T-helper 2 cell (primary cell): ENCODE data around the gene E2F3.

Experiments used
- DNase-seq, 5 experiments: peaks; one replicate each; pipeline versions ENCODE4 v3.0.0 to v3.0.0-alpha.2; 2012 to 2022

Gene E2F3

DNA sequence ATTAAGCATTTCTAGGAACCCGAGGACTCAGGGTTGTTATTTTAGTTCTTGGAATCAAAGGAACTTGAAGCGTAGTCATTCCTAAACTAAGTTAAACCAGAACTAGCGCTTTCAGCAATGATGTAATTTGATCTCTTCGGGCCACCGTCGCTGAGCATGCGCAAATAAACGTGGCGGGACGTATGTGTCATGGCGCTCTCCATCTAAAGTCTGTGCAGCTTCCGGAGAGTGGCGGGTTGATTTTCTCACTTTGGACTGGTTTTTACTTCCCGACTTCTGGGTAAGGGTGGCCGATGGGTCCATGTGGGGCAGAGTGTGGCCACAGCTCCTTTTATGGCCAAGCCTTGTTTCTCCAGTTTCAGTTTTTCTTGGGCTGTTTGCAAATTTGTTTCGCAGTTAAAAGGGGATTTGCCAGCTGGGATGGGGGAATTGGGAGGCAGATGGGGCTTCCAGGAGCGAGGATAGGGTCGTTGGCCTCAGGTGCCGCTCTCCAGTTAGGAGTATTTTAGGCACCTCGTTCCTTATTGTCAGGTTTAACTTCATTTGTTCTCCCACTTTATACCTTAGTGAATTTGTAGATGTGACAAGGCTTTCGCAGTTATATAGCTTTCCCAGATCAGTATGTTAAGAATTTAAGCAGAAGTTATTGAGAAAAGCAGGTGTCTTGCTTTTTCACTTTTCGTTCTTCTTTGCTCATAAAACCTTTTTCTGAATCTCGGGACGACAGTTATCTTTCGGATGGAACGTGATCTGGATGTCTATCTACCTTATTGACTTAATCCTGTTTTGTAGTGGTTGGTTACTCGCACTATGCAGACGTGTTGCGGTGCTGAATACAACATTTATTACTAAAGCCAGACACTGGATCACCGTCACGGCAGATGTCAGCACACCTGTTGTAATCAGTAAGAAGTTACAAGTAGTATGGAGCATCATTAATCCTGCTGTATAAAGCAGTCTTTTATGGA, 132.9 kb downstream of the E2F3 start, which contains the start of gene CDKAL1:
CDKAL1 (plus strand) TSS at position 163 of the 968 bp plus-strand sequence. CDS start 11,894 bp downstream, outside the sequence.
- DNase-seq = peak; percentile 66 to 96 (median 82)

DNA sequence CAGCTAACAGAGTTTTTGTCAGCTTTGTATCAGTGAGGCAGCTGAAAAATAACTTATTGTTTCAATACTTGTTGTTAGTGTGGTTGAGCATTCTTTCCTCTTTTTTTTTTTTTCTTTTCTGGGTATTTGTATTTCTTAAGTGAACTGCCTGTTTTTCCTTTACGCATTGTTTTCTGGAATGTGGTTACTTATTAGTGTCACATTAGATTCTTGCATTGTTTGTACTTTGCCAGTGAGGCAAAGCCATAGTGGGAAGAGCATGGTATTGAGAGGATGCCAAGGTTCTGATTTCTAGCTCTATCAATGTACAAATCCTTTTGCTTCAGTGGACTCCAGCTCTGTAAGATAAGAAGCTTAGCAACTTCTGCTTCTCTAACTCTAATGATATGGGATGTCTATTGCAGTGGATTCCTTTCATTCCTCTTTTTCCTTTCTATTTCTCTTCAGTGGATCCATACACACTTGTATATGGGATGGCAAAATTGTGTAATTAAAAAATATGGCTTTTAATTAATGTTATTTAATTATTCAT, 136.5 kb downstream of the E2F3 start:
- no peak for DNase-seq

DNA sequence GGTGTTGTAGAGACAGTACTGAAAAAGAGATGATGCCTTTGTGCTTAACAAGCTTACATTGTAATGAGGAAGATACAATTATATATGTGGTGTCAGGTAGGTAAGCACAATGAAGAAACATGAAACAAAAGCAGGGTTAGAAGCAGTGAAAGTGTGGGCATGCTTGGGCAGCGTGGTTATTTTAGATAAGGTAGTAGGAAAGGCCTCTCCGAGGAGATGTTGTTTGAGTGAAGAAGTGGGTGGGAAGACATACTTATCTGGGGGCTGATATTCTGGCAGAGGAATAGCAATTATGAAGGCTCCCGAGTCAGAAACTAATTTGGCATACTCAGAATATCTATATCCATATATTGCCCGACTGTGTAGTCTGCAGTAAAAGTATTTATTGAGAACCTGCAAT, 137.2 kb downstream of the E2F3 start:
- DNase-seq = no peak

- no peak for DNase-seq
Observed at GRCh38 chr6:20539387-20539786, 137.7 kb downstream of the E2F3 start.

DNA sequence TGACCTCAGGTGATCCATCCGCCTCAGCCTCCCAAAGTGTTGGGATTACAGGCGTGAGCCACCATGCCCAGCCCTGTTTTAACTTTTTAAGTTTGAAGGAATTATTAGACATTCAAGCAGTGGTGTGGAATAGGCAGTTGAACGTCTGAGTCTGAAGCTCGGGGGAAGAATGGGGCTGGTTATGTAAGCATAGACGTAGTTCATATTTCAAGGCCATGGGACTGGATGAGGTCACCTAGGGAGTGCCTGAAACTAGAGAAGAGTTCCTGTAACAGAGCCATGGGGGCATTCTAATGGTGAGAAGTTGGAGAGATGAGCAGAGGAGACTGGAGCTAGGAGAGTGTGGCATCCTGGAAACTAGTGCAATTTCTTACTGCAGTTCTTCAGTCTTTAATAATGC, 139.0 kb downstream of the E2F3 start:
- DNase-seq = no peak

DNA sequence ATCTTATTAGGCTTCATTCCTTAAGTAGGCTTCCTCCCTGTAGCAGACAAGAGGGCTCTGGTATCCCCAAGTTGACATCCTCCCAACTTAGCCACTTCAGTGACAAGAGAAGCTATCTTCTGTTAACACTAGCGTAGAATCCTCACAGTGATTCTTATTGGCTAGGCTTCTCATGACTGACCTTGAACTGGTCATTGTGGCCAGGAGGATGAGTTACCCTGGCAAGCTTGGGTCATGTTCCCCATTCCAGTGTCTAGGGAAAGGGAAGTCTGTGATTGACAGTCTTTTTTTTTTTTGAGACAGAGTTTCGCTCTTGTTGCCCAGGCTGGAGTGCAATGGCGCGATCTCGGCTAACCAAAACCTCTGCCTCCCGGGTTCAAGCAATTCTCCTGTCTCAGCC, 139.7 kb downstream of the E2F3 start:
- no peak for DNase-seq

GRCh38 chr6:20542927-20543602, 141.4 kb downstream of the E2F3 start:
- peak in 1 of 5 experiments; percentile 87 for DNase-seq
